ENCODE data around the gene UFSP2. TPM values are rescaled to one million over a fixed set of nuclear protein-coding genes. Genes with fewer than 3 reads are reported as not detected.

The UFSP2 gene
- total RNA-seq, 1 donor from 2014 or later, result 26.4 TPM

- no peak for DNase-seq (ENCODE audit: low read depth in 2 of 2)
Measured at GRCh38 chr4:185426960-185427688, 1.4 kb upstream of the UFSP2 start.

GRCh38 chr4:185424905-185425646, 688 bp downstream of the UFSP2 start:
- no peak for DNase-seq (ENCODE audit: low read depth in 2 of 2)

- no peak for DNase-seq (ENCODE audit: low read depth in 2 of 2)
Measured at GRCh38 chr4:185421366-185422124, 4.2 kb downstream of the UFSP2 start.

DNA sequence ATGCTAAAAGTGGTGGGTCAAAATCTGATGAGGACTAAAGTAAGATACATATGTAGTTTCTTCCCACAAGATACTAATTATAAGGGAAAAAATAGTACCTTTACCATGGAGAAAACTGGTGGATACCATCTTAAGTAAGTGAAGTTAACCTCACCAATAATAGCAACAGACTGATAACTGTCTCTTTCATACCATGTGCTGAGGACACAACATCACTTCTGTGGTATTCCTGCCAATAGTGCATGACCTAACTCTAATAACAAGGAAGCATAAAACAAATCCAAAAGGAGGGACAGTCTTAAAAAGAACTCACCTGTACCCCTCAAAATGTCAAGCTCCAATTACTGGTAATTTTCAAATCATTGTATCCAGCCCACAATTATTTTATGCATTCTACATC, 8.8 kb downstream of the UFSP2 start:
- DNase-seq (ENCODE audit: low read depth in 2 of 2), result no peak

DNA sequence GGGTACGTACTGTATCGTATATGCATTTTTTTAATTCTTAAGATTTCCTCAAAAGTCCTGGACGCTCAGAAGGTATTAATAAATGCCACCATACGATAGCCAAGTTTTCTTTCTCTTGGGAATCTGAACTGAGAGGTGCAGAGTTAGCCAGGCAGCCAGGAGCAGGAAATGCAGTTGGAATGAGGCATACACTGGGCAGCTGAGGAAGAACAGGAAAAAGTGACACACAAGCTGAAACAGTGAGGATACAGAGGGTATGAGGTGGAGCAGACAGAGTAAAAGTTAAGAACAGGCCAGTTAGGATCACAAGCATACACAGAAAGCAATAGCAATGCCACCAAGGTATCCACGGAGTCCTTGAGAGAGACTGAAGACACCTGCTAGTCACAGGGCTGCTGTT, 13.4 kb downstream of the UFSP2 start:
- DNase-seq (ENCODE audit: low read depth in 2 of 2), result peak; percentile 64 to 88

DNA sequence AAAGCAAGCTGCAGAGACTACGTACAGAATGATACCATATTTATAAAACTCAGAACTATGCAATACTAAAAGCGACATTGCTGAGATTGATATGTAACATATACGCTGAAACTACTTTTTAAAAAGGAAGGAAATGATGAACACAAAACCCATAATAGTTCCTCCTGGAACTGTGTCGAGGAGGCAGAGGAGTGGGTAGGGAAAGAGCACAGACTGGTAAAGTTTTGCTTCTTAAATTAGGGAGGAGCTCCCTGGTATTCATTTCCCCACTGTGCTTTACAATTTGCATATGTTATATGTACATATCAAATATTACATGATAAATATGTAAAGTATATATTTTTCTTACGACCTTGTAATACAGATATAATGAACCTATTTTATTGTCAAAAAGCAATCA, 13.9 kb downstream of the UFSP2 start:
- peak in 1 of 2 donors; percentile 40 for DNase-seq (ENCODE audit: low read depth in 2 of 2)

GRCh38 chr4:185408432-185408831, 17.3 kb downstream of the UFSP2 start:
- DNase-seq (ENCODE audit: low read depth in 2 of 2), result no peak

GRCh38 chr4:185405296-185405999, 20.3 kb downstream of the UFSP2 start:
- no peak for DNase-seq (ENCODE audit: low read depth in 2 of 2)

DNA sequence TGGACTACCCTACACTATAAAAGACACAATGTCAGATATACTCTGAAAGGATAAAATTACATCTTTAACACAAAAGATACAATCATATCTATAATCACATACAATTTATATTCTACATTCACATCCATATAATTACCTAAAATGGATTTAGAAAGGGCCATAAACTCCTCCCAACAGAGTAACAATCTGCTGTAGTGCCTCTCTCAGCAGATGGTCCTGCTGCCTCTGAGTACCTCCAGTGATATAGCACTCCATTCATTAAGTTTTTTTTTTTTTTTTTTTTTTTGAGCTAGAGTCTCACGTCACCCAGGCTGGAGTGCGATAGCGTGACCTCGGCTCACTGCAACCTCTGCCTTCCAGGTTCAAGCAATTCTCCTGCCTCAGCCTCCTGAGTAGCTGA, 21.7 kb downstream of the UFSP2 start:
- no peak for DNase-seq (ENCODE audit: low read depth in 2 of 2)

DNA sequence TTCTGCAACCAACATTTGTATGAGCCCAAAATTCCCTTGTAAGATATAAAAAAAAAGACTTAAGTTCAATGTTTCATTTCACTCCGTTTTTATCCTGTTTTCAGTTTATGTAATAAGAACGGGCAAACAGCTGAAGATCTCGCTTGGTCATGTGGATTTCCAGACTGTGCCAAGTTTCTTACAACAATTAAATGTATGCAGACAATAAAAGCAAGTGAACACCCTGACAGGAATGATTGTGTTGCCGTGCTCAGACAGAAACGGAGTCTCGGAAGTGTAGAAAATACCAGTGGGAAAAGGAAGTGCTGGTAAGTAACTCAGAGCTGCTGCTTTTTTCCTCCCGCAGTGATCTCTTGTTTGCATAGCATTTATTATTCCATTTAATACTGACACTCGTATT, 26.3 kb downstream of the UFSP2 start:
- peak in 1 of 2 donors; percentile 83 for DNase-seq (ENCODE audit: low read depth in 2 of 2)

DNA sequence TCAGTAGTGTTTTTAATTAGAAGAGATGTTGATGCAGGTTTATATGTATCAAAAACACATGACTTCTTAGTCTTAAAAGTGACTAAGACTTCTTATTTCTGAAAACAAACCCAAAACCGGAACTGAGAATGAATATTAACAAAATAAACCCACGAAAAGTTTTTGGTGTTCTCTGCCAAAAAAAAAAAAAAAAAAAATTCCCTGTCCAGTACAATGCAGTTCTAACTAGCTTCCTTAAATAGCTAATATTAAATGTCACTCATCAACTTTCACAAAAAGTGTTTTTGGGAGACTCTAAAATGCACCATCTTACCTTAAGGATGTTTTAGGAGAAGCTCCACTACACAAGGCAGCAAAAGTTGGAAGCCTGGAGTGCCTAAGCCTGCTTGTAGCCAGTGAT, 27.1 kb downstream of the UFSP2 start:
- DNase-seq (ENCODE audit: low read depth in 2 of 2), result peak in 1 of 2 donors; percentile 17

DNA sequence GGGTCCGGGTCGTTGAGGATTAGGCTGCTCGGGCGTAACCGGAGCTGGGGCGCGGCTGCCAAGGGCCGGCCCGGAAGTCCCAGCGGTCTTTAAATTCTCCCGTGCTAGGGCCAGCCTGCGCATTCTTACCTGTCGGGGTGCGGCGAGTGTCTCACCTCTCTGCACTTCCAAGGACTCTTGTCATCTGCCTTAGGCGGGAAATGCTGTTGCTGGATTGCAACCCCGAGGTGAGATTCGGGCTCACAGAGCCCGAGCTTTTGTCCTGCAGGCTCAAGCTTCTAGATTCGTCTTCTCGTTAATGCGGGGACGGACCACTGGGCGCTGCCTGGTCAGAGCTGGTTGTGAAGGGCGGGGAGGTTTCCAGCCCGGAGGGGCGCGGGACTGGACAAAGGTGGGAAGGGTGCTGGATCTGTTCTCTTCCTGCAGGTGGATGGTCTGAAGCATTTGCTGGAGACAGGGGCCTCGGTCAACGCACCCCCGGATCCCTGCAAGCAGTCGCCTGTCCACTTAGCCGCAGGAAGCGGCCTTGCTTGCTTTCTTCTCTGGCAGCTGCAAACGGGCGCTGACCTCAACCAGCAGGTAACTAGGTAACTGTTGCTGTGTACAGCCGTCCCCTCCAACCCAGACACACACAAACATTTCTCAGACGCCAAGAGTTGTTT, 28.9 kb downstream of the UFSP2 start, which contains the start of gene ANKRD37:
Gene ANKRD37 (plus strand): TSS at position 118 of the 662 bp plus-strand sequence. CDS start 83 bp downstream, at position 201.
- DNase-seq (ENCODE audit: low read depth in 2 of 2), result peak; percentile 60 to 88

GRCh38 chr4:185395956-185396723, 29.6 kb downstream of the UFSP2 start:
- peak; percentile 92 to 98 for DNase-seq (ENCODE audit: low read depth in 2 of 2)

DNA sequence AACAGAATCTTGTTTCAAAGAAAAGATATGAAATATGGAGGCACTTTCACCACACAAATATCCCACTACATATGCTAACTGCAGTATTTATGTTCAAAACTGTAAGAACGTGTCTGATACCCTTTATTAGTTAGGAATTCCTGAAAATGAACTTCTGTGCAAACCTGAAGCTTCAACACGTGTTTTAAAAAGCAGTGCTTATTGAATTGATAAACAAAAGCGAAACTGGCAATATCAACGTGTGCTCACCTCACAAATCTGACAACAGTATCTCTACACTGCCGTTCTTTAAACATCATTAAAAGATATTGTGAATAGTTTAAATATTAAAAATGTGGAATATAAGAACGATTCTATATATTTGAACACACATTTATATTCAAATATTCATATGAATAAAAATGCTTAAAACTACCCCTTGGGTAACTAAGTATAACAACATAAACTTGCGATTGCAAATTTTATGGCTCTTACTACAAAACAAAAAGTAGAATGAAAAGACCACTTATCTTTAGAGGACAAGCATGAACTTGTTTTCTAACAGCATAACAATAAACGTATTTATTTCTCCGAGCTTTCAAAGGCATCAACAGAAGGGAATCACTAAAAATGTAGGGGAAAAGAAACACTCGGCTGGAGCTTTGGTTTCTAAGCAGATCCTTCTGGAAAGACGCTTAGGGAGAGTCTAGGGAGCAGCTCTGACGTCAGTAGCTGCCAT, 30.4 kb downstream of the UFSP2 start, which contains the start of gene LRP2BP:
Gene LRP2BP (minus strand): TSS at position 687 of the 718 bp plus-strand sequence. CDS start 17,738 bp downstream, outside the sequence.
- DNase-seq (ENCODE audit: low read depth in 2 of 2), result peak in 1 of 2 donors; percentile 26

DNA sequence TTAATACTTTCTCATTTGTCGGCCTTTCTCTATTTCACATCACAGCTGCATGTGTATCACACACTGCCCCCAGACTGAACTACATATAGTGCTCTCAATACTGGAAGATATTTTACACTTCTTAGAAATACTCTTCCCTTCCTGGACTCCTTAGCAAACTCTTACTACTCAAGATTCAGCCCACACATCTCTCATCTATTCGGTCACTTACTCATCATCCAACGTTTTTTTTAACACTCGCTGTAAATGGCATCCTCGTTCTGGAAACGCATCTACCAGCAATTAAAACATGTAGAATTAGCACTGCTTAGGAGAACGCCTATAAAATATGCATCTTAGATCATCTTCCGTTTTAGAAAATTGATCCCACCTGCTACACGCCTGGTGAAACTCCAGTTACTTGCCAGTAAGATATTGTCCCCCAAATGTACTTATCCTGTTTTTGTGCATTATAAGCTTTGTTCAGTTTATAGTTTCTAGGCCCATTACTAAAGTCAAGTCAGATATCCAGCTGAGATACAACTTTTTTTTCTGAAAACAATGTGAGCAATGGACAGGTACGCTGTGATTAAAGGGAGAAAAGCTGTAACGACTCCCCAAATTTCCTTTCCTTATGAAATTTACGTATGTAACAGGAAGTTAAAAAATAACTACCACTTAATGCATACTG, 31.1 kb downstream of the UFSP2 start:
- no peak for DNase-seq (ENCODE audit: low read depth in 2 of 2)

GRCh38 chr4:185392156-185392555, 33.6 kb downstream of the UFSP2 start:
- no peak for DNase-seq (ENCODE audit: low read depth in 2 of 2)

GRCh38 chr4:185390941-185391340, 34.8 kb downstream of the UFSP2 start:
- DNase-seq (ENCODE audit: low read depth in 2 of 2), result no peak

GRCh38 chr4:185387957-185388356, 37.8 kb downstream of the UFSP2 start:
- DNase-seq (ENCODE audit: low read depth in 2 of 2), result no peak

GRCh38 chr4:185384930-185385331, 40.8 kb downstream of the UFSP2 start:
- DNase-seq (ENCODE audit: low read depth in 2 of 2), result peak; percentile 96 to 97

Measured in dermis microvascular lymphatic vessel endothelial cell (primary cell).